ENCODE measurements around the gene ESR2. TPM values are rescaled to one million over a fixed set of nuclear protein-coding genes. Genes with fewer than 3 reads are reported as not detected.

ESR2 gene
- total and polyA plus RNA-seq, 2 of the 8 experiments (the other 6 are each of a cell fraction or from before 2014, with no cell fraction given) = 0.19 to 0.23 TPM

- FAIRE-seq (no peak), DNase-seq (ENCODE audit: low read depth in 1 of 2, low spot score in 2 of 2) (no peak)
- TF ChIP-seq EZH2 (IDR thresholded peaks at IDR 0.05; ENCODE audit: low read depth, low read length, severe bottlenecking) (no peak), CHD2 (IDR thresholded peaks at IDR 0.05; ENCODE audit: low read length) (no peak), E2F6 (IDR thresholded peaks at IDR 0.05) (no peak), MAX (IDR thresholded peaks at IDR 0.05) (no peak), POLR2A (IDR thresholded peaks at IDR 0.05; ENCODE audit: control extremely low read depth in 1 of 2, low read depth in 2 of 2, low read length in 2 of 2) (no peak), ASH2L (IDR thresholded peaks at IDR 0.05; ENCODE audit: low read length) (no peak)
- Histone ChIP-seq H3K4ac (replicated peaks; ENCODE audit: insufficient read length, low read depth, low read length) (no peak overlapping the region), H4K20me1 (replicated peaks in 1 of 2; ENCODE audit: control insufficient read depth in 1 of 2, insufficient read depth in 2 of 2, low read length in 2 of 2) (no peaks in the 10 kb centered on the region), H4K5ac (ENCODE audit: insufficient read length, low read depth, low read length) (no peak overlapping the region), H4K8ac (ENCODE audit: extremely low read depth, insufficient read depth, low read length) (no peak overlapping the region), H3K4me2 (ENCODE audit: insufficient read depth in 1 of 2, low read depth in 2 of 2, low read length in 2 of 2) (no peak overlapping the region), H3K18ac (ENCODE audit: extremely low read depth, low read length) (no peak overlapping the region), H2AK5ac (ENCODE audit: low read depth, low read length) (no peak overlapping the region), H3K4me3 (ENCODE audit: extremely low read depth in 1 of 4, insufficient read depth in 2 of 4, low read depth in 3 of 4, low read length in 4 of 4) (no peak overlapping the region), H2BK20ac (ENCODE audit: low read length) (no peak overlapping the region), H2BK120ac (replicated peaks; ENCODE audit: low read depth, low read length) (no peak overlapping the region), H2BK5ac (ENCODE audit: low read depth, low read length) (no peak overlapping the region), H3K79me2 (ENCODE audit: control insufficient read depth in 1 of 2, insufficient read depth in 2 of 2, low read length in 2 of 2) (no peaks in the 10 kb centered on the region), H2BK15ac (ENCODE audit: low read length) (no peak overlapping the region), H3K23me2 (ENCODE audit: low read depth, low read length) (no peaks in the 10 kb centered on the region; the same call in 1 of the 2 replicates), H4K91ac (replicated peaks; ENCODE audit: insufficient read length, low read length) (no peak overlapping the region), H3K4me1 (replicated peaks in 1 of 4; ENCODE audit: control insufficient read depth in 3 of 4, insufficient read depth in 4 of 4, low read length in 3 of 4) (peaks cover 0 to 8% (median under 1%) of the 10 kb centered on the region in 4 experiments; a peak in 1 of 7 replicates), H3K79me1 (ENCODE audit: low read depth, low read length) (no peaks in the 10 kb centered on the region), H3K27me3 (replicated peaks in 1 of 4; ENCODE audit: control insufficient read depth in 3 of 4, extremely low read depth in 1 of 4, insufficient read depth in 3 of 4, low read length in 3 of 4) (no peaks in the 10 kb centered on the region), H3K36me3 (ENCODE audit: control insufficient read depth in 2 of 4, insufficient read depth in 4 of 4, low read length in 3 of 4) (no peaks in the 10 kb centered on the region), H3K9me3 (ENCODE audit: insufficient read depth in 2 of 2, low read depth in 1 of 2, low read length in 1 of 2) (no peaks in the 10 kb centered on the region), H3K56ac (replicated peaks; ENCODE audit: insufficient read length, low read depth, low read length) (no peak overlapping the region), H2BK12ac (ENCODE audit: low read depth, low read length) (no peak overlapping the region), H3K9ac (replicated peaks in 1 of 4; ENCODE audit: extremely low read depth in 1 of 4, low read depth in 3 of 4, low read length in 3 of 4) (no peak overlapping the region), H2AFZ (ENCODE audit: low read length) (no peak overlapping the region), H3K27ac (ENCODE audit: low read depth, low read length) (no peak overlapping the region), H3K14ac (ENCODE audit: insufficient read length) (no peak overlapping the region), H3K23ac (ENCODE audit: insufficient read length) (no peak overlapping the region)
- WGBS, 2 experiments (ENCODE audit: extremely low coverage in 1 of 2, insufficient coverage in 1 of 2, insufficient read length in 1 of 2, insufficient replicate concordance in 2 of 2, low coverage in 1 of 2, low lambda C conversion rate in 2 of 2, missing lambda C conversion rate in 1 of 2) = 86% methylated on average over 15 of the region's 15 CpGs; no CpG with 5 or more reads in 1 of the 2 experiments
- POLR2A ChIA-PET (ENCODE audit: partially characterized antibody) = interaction anchor here (0.6 kb wide), 1 partner anchor 20 kb away, joined by 5 read pairs; no protein-coding TSS in a partner anchor
- CTCF ChIA-PET (ENCODE audit: partially characterized antibody) = no interaction called here
These were observed 14.2 kb downstream of the ESR2 start for GRCh38 chr14:64279704-64280668.
